ENCODE measurements around the gene CCL17.
"Not testable (repeated sequence)": the region's sequence is repeated elsewhere in the genome, so short reads cannot be mapped to it uniquely, and the experiment has no call there.

The CCL17 gene

DNA sequence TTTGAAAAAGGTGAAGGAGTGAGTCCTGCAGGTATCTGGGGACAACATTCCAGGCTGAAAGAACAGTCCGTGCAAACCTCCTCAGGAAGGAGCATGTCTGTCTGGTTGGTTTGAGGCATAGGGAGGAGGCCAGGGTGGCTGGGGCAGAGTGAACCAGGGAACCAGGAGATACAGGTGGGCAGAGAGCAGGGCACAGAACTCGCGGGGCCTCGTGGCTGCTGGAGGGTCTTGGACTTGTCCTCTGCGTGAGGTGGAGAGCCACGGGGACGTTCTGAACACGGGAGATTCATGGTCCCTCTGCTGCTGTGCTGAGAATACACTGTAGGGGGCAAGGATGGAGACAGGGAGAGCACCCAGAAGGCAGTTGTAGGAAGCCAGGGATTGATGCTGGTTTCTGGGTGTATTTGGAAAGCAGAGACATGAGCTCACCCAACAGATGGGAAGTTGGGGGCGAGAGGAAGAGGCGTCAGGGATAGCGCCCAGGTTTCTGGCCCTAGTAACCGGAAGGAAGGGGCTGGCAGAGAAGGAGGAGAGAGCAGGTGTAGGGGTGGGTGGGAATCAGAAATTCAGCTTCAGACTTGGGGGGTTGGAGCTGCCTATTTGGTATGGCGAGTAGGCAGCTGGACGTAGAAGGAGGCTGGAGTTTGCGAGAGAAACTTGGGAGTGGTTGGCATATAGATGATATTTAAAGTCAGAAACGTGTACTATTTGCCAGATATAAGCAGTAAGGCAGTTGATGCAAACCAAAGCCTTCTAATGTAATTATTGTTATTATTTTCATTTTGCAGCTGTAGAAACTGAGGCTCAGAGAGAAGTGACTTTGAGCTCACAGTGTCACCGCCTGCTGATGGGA lies at the start of gene CCL17:
TSS of gene CCL17 (plus strand) at position 803 of the 853 bp plus-strand sequence. CDS start 9,166 bp downstream, outside the sequence.
- no peak for DNase-seq

DNA sequence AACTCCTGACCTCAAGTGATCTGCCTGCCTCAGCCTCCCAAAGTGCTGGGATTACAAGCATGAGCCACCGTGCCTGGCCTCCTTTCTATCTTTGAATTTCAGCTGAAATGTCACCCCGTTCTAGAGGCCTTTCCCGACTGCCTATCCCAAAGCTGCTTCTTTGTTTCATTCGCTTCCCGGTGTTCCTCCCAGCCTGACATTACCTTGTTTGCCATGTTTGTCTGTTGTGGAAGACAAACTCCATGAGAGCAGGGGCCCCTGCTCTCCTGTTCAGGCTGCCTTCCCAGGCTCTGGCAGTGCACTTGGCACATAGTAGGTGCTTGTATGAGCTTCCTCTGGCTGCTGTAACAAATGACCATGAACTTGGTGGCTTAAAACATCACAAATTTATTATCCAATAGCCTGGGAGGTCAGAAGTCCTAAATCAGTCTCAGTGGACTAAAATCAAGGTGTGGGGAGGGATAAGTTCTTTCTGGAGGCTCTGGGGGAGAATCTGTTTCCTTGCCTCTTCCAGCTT lies 48.6 kb upstream of the CCL17 start:
- DNase-seq = no peak

DNA sequence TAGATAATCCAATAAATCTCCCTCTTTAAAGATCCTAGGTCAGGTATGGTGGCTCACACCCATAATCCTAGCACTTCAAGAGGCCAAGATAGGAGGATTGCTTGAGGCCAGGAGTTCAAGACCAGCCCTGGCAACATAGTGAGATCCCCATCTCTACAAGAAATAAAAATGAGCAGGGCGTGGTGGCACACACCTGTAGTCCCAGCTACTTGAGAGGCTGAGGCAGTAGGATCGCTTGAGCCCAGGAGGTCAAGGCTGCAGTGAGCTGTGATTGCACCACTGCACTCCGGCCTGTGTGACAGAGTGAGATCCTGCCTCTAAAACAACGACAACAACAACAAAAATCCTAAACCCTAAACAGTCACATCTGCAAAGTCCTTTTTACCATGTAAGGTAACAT lies 48.0 kb upstream of the CCL17 start:
- no peak for DNase-seq

DNA sequence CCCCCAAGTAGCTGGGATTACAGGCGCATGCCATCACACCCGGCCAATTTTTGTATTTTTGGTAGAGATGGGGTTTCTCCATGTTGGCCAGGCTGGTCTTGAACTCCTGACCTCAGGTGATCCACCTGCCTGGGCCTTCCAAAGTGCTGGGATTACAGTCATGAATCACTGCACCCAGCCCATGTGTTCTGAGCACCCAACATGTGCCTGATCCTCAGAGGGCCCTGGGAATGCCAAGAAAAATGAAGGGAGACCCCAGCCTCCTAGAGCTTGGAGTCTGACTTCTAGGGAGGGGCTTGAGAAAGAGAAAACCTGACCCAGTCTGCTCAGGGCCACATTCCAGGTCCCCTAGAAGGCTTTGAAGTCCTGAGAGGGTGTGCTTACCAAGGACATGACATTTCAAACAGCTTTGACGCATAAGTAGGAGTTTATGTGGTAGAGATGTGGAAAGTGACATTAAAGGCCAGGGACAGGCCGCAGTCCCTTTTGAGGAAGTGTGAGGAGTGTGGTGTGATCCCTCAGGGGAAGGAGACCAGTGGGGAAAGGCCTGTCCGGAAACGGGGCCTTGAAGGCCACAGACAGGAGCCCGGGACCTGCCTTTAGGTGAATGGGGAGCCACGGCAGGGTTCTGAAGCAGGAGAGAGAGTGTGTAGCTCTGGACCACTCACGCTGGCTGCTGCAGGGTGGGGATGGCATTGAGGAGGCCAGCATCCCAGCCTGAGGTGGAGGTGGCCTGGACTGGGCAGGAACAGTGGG lies 47.1 kb upstream of the CCL17 start:
- no peak for DNase-seq

DNA sequence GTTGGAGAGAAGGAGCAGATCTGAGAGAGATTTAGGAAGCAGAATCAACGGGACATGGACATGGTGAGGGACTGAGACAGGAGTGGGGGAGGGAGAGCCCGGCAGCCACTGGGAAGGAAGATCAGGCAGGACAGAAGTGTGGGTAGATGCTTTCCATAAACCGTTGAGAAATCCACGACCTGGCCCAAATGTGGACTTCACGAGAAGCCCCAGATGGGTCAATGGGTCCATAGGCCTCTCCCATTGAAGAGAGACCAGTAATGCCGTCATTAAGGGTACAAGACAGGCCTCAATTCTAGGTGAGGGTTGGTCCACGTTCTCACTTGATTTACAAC lies 46.5 kb upstream of the CCL17 start:
- DNase-seq = no peak

DNA sequence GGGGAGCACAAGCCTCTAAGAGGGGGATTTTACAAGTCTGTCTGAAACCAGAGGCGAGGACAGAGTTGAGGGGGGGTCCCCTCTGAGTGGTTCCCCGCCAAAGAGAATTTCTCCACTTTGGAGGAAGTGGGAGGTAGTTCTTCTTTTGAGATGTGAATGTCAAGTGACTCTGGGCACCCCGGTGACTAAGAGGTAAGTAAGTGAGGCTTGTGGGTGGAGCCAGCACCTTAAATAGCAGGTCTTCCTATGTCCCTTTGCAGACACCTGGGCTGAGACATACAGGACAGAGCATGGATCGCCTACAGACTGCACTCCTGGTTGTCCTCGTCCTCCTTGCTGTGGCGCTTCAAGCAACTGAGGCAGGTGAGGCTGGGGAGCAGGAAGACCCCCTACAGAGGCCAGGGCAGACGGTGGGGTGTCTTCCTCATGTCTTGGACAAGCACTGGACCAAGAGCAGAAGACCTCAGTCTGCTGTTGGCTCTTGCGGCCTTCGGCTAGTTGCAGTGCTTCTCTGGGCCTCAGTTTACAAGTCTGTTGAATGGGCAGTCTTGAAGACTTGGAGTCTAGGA lies 46.0 kb upstream of the CCL17 start, which contains the start of gene CCL22:
TSS of gene CCL22 (plus strand) at position 257 of the 569 bp plus-strand sequence. CDS start at position 291, 34 bp downstream.
- no peak for DNase-seq

DNA sequence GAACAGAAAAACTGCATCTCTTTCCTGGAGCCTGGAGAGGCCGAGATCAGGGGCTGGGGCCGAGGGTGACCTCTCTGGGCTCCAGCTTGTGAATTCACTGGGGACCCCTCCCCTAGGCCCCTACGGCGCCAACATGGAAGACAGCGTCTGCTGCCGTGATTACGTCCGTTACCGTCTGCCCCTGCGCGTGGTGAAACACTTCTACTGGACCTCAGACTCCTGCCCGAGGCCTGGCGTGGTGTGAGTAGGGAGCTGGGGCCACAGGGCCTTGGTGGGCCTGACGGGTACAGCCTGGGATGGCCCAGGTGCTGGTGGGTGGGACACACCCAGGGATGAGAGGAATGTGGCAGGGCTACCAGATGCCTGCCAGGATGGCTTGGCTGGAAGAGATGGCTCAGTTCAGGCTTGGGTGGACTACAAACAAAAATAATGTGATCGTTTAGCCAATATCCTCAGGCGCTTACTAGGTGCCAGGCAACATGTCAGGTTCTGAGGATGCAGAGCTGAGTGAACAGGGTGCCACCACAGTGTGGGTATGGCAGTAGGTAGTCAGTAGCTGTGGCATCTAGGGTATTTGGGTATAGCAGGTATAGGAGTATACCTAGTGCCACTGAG lies 44.1 kb upstream of the CCL17 start:
- no peak for DNase-seq

DNA sequence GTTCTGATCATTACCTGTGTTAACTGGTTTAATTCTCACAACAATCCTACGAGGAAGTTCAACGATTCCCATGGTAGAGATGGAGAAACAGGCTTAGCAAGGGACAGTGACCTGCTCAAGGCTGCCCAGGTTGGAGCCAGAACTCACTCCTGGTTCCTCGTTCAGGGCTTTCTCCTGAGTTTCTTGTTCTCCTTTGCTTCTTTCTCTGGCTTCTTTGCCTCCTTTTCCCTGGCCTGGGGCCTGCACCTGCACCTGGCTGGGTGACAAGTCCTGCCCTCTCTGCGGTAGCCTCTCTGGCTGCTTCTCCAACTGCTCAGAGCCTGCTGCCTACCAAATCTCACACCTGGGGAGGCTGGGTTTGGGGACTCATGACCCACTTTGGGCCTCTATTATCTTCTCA lies 43.2 kb upstream of the CCL17 start:
- DNase-seq = no peak

DNA sequence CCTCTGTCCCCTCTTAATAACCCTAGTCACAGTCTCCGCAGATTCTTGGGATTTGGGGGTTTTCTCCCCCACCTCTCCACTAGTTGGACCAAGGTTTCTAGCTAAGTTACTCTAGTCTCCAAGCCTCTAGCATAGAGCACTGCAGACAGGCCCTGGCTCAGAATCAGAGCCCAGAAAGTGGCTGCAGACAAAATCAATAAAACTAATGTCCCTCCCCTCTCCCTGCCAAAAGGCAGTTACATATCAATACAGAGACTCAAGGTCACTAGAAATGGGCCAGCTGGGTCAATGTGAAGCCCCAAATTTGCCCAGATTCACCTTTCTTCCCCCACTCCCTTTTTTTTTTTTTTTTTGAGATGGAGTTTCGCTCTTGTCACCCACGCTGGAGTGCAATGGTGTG lies 40.4 kb upstream of the CCL17 start:
- DNase-seq = no peak

DNA sequence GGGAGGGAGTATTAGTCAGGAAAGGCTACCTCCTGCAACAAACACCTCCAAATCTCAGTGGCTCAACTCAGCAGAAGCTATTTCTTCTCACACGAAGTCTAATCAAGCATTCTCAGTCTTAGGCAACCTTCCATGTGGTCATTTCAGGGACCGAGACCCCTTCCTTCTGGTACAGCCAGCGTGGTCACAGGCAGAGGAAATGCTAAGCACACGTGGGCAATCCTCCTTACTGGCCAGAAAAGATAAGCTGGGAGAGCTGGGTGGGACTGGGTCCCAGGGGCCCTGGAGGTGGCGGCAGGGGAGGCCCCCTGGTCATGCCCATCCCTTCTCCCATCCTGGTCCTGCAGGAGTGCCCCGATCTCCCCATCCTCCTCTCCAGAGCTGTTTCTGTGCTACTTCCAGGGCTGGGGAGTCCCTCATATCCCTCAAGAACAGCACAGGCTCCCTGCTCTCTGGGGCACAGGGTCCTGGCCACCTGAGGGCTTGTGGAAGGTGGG lies 38.0 kb upstream of the CCL17 start:
- no peak for DNase-seq

DNA sequence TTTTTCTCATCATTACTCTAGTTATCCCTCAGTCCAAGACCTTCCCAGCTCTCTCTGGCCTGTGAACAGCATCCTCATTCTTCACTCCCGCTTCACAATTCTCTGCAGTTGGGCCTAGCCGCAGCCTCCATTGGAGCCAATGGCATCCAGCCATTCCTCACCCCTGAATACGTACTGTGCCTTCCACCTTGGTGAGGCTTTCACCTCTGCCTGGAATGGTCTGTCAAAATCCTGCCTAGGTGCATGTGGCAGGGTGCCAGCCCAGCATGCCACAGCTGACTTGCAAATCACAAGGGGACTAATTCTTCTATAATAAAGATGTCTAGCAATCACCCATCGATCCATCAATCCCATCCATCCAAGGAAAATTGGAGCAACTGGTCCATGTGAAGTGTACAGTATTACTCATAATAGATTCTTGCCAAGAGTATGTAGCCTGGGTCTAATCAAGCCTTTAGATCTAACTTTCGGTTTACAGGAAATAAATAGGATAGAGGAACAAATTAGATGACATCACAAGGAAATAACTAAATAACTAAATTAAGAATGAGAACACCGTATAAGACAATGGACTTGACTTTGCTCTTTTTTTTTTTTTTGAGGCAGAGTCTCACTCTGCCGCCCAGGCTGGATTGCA lies 37.3 kb upstream of the CCL17 start:
- DNase-seq = no peak

DNA sequence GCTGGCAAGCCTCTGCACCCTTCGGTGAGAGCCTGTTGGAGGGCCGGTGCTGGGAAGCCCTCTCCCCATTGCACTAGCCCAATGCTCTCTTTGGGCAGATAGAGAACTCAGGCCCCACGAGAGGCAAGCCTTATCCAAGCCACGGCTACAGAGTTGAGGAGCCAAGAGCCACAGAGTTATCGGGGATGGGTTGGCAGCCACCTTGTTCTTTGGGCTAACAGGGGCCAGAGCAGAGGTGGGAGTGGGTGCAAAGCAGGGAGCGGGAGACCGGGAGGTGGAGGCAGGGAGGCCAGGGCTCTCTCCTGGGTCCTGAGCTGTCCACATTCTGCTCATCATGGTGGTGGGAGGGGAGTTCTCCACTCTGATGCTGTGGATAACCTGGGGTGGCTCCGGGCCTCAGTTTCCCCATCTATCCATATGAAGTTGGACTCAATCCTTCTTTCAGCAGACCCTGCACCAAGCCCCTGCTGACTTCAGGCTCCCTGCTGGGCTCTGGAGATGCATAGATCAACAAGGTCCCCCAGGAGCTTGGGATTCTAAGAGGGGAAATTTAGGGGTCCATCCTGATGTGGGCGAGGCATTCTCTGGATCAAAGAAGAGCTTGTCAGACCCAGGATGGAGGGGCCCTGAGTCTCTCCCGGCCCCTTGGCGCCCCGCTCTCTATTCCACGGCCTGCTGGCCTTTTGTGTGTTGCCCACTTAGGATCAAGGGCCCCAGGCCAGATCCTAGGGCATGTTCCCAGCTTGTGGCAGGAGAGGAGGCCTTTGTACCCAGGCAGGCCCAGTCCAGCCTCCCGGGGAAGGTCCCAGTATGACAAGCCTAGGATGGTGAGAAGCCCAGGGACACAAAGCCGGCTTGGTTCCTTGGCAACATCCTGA lies 32.8 kb upstream of the CCL17 start:
- DNase-seq = no peak

DNA sequence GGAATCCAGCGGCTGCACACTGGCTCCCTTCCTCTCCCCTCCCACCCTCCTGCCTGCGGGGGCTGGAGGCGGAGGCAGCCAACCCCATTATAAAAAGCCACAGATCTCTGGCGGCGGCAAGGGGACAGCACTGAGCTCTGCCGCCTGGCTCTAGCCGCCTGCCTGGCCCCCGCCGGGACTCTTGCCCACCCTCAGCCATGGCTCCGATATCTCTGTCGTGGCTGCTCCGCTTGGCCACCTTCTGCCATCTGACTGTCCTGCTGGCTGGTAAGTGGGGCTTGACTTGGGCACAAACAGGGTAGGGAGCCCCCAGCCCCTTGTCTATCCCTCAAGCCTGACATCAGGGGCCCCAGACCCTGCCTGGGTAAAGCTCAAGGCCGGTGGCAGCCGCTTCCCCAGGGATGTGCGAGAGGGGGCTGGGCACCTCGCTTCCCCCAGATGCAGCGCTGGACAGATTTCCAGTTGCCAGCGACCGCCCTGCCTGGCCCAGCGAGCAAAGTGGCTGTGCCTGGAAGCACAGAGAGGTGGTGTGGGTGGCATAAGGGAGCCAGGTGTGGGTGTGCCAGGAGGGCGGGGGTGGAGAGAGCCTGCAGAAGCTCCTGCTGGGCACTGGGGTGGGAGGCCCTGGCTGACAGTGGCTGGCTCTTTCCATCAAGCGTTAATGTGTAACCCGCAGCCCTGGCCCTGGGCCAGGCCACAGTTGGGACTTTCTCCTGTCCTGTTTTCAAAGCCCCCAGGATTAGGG lies 32.0 kb upstream of the CCL17 start, which contains the start of gene CX3CL1:
TSS of gene CX3CL1 (plus strand) at position 119 of the 745 bp plus-strand sequence. CDS start at position 198, 79 bp downstream.
- peak; percentile 64 to 74 for DNase-seq

DNA sequence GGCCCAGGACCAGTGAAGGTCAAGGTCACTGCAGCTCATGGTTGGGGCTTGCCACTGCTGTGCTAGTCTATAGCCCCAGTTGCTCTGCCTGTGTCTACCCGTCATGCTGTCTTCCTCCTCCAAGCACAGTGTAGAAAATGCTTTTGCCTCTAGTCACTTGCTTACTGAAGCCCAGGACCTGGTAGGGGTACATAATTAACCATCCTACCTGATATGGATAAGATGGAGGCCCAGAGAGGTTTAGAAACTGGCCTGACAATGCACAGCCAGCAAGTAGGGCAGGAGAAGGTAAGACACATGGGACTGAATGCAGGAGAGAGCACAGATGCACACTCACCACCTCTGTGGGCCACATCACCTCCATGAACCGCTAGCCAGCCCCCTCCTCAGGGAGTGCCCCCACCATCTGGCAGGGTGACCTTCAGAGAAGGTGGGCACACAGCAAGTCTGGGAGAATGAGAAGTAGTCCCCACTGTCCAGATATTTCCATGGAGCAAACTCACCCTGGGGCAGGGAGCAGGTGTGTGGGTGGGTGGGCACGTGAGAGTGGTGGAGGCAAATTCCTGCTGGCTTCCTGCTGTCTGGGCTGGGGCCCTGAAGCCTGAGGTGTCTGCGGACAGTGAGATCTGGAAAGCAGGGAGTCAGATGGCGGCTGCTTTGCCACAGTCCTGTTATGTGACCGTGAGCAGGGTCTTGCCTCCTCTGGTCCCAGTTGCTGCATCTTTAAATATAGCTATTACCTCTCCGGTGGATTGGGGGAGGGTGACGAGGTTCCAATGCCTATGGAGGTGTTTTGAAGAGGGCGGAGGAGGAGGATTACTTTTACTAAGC lies 31.2 kb upstream of the CCL17 start:
- DNase-seq = no peak

DNA sequence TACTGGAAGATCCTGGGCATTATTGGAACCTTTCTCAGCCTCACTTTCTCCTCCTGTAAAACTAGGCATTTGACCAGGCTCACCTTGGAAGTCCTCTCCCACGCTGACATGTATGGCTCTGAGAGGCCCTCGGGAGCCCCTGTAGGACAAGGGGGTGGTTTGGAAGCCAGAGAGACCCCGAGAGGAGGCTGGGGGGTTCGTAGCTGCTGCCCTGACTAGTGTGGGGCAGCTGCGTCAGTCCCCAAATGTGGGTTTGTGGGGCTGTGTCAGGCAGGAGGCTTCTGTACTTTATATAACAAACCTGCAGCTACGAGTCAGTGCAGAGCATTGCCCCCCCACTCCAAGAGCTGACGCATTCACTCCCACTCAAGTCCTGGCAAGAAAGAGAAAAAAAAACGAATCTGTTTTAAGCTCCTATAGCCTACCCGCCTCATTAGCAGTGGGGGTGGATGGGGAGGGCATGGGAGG lies 30.5 kb upstream of the CCL17 start:
- peak in 1 of 2 donors; percentile 40 for DNase-seq

DNA sequence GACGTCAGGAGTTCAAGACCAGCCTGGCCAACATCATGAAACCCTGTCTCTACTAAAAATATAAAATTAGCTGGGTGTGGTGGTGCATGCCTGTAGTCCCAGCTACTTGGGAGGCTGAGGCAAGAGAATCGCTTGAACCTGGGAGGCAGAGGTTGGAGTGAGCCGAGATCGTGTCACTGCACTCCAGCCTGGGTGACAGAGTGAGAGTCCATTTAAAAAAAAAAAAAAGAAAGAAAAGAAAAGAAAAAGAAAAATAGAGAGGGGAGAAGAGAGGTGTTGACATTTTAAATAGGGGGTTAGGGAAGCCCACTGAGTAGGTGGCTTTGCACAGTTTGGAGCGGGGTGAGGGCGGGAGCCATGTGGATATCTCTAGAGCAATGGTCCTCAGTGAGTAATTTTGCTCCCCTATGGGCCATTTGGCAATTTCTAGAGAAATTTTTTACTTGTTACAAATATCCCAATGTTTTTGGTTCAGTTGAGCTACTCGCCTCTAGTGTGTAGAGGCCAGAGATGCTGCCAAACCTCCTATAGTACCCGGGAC lies 29.6 kb upstream of the CCL17 start:
- not testable (repeated sequence) for DNase-seq

DNA sequence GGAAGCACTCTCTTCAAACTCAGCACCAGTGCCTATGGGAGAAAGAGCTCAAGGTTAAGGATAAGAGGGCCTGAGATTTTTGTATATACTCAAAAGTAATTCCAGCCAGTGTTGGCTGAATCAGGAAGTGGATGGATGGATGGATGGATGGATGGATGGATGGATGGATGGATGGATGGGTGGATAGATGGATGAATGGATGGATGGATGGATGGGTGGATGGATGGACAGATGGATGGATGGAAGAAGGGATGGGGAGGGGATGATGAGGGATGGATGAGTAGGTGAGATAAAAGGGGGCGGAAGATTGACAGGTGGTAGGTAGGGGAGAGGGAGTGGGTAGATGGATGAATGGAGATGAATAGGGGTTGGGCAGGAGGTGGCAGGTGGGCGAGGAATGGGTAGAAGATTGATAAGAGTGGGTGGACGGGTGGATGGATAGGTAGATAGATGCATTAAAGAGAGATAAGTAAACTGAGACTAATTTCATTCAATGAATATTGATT lies 28.2 kb upstream of the CCL17 start:
- no peak for DNase-seq

DNA sequence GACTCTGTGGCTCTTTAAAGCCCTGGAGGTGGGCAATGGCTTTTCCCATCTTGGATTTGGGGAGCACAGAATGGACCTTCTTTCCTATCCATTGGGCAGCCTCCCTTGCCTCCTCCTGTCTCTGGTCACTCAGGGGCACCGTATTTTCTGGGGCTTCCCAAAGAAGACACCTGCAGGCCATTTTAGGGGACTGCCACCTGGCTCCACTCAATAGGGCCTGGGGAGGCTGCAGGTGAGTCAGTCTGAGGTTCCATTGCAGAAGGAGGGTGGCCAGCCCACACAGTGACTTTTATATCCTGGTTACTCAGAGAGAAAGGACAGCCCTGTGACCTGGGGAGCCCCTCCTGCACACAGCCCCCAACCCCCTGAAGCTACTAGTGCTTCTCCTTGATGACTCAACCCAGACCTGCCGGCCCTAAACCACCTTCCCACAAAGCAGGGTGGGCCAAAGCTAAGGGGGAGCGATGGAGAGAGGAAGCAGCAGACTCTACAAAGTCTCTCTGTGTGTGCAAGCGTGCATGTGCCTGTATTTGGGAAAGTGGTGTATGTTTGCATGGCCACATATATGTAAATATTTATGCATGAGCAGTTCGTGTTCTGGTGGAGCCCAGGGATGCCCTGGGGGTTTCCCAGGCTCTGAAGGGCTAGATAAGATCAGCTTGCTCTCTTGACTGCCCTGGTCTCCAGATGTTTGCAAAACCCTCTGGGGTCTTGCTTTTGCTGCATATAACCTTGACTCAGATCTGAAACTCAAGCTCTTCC lies 27.3 kb upstream of the CCL17 start:
- DNase-seq = no peak
